ENCODE data around the gene MLXIPL.
A peak's percentile ranks its signal among the peaks of the same experiment; 100 is the strongest.
"Not testable (repeated sequence)": the region's sequence is repeated elsewhere in the genome, so short reads cannot be mapped to it uniquely, and the experiment has no call there.

MLXIPL gene

GRCh38 chr7:73586911-73587310, 37.4 kb downstream of the MLXIPL start:
- POLR2A ChIA-PET = no interaction called here
- no peak for DNase-seq (ENCODE audit: low read depth, low spot score)
- TF ChIP-seq, protein P1, sequence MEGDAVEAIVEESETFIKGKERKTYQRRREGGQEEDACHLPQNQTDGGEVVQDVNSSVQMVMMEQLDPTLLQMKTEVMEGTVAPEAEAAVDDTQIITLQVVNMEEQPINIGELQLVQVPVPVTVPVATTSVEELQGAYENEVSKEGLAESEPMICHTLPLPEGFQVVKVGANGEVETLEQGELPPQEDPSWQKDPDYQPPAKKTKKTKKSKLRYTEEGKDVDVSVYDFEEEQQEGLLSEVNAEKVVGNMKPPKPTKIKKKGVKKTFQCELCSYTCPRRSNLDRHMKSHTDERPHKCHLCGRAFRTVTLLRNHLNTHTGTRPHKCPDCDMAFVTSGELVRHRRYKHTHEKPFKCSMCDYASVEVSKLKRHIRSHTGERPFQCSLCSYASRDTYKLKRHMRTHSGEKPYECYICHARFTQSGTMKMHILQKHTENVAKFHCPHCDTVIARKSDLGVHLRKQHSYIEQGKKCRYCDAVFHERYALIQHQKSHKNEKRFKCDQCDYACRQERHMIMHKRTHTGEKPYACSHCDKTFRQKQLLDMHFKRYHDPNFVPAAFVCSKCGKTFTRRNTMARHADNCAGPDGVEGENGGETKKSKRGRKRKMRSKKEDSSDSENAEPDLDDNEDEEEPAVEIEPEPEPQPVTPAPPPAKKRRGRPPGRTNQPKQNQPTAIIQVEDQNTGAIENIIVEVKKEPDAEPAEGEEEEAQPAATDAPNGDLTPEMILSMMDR (IDR thresholded peaks at IDR 0.05; ENCODE audit: insufficient read depth, low read length, missing control alignments) = no peak
- CTCF ChIA-PET = interaction anchor here (7.7 kb wide), 1 partner anchor 18 kb away, joined by 62 read pairs; no protein-coding TSS in a partner anchor
- H3K4me3 ChIP-seq (ENCODE audit: low read depth, low read length) = no peak overlapping the region

- CTCF ChIA-PET = interaction anchor here (1.1 to 7.7 kb wide), 4 partner anchors 9 to 141 kb away, joined by 3 to 62 read pairs (median 3); no protein-coding TSS in a partner anchor
These were observed 39.1 kb downstream of the MLXIPL start for GRCh38 chr7:73585196-73585595.

GRCh38 chr7:73582664-73583202, 41.6 kb downstream of the MLXIPL start:
- TF ChIP-seq, protein P1 (IDR thresholded peaks at IDR 0.05; ENCODE audit: insufficient read depth, low read length, missing control alignments) = no peak
- DNase-seq (ENCODE audit: low read depth, low spot score) = no peak
- no peak overlapping the region for H3K4me3 ChIP-seq (ENCODE audit: low read depth, low read length)
- CTCF ChIA-PET = interaction anchor here (0.6 to 7.7 kb wide), 2 partner anchors 23 to 48 kb away, joined by 3 to 62 read pairs; no protein-coding TSS in a partner anchor
- POLR2A ChIA-PET = interaction anchor here (1.1 kb wide), 1 partner anchor 122 kb away, joined by 3 read pairs; no protein-coding TSS in a partner anchor

More at GRCh38 chr7:73585196-73585595, 39.1 kb downstream of the MLXIPL start:
- no peak overlapping the region for H3K4me3 ChIP-seq (ENCODE audit: low read depth, low read length)
- TF ChIP-seq, protein P1 (IDR thresholded peaks at IDR 0.05; ENCODE audit: insufficient read depth, low read length, missing control alignments) = no peak
- POLR2A ChIA-PET = interaction anchor here (0.6 kb wide), 1 partner anchor 19 kb away, joined by 3 read pairs; no protein-coding TSS in a partner anchor
- DNase-seq (ENCODE audit: low read depth, low spot score) = no peak

- CTCF ChIA-PET = interaction anchor here (7.7 kb wide), 1 partner anchor 24 kb away, joined by 62 read pairs; no protein-coding TSS in a partner anchor
- H3K4me3 ChIP-seq (ENCODE audit: low read depth, low read length); POLR2A ChIA-PET; DNase-seq (ENCODE audit: low read depth, low spot score): not testable (repeated sequence)
These were observed 43.3 kb downstream of the MLXIPL start for GRCh38 chr7:73581006-73581405.

- TF ChIP-seq, protein P1 (IDR thresholded peaks at IDR 0.05; ENCODE audit: insufficient read depth, low read length, missing control alignments) = peak; percentile 30
- ChIA-PET POLR2A (interaction anchor here (0.8 to 1.4 kb wide), 6 partner anchors 11 to 46 kb away, joined by 3 to 9 read pairs (median 4); partner anchors contain the start of gene BCL7B), CTCF (interaction anchor here (1.6 to 2.9 kb wide), 3 partner anchors 9 to 28 kb away, joined by 6 to 14 read pairs (median 11); no protein-coding TSS in a partner anchor)
- peak; percentile 77 for DNase-seq (ENCODE audit: low read depth, low spot score)
- H3K4me3 ChIP-seq (ENCODE audit: low read depth, low read length) = peak within 1 kb of the TSS; percentile 91
These were observed 45.8 kb downstream of the MLXIPL start, which contains the start of gene TBL2 for GRCh38 chr7:73578342-73579128. Gene TBL2, minus strand, starts transcription at chr7:73578579. Its CDS starts 30 bp downstream, at chr7:73578549.

DNA sequence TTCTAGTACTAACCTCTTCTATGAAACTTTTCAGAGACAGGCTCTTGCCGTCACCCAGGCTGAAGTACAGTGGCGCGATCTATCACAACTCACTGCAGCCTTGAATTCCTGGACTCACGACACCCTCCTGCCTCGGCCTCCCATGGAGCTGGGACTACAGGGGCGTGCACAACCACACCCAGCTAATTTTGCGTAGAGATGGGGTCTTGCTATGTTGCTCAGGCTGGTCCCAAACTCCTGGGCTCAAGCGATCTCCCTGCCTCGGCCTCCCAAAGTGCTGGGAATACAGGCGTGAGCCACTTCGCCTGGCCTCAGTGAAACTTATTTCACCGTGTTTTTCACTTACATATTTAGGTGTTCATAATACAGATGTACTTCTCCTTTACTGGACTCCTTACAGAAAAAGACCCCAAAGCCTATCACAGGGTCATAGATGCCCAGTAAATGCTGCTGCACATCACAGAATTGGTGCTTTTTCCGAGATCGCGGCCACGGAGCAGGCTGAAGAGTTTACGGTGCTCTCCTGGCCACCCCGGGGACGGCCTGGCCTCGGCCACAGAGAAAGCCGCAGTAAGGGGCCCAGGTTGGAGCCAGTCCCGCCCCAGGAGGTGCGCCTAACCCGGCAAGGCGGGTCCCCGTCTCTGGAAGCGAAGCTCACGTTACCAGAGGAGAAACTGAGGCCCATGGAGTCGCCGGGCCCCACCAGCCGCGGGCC, 46.5 kb downstream of the MLXIPL start:
- DNase-seq (ENCODE audit: low read depth, low spot score) = no peak
- TF ChIP-seq, protein P1 (IDR thresholded peaks at IDR 0.05; ENCODE audit: insufficient read depth, low read length, missing control alignments) = no peak
- peak overlapping the region; percentile 91 for H3K4me3 ChIP-seq (ENCODE audit: low read depth, low read length)
- ChIA-PET POLR2A (interaction anchor here (0.8 to 1.4 kb wide), 6 partner anchors 10 to 45 kb away, joined by 3 to 9 read pairs (median 4); partner anchors contain the start of gene BCL7B), CTCF (interaction anchor here (1.3 to 2.9 kb wide), 4 partner anchors 10 to 148 kb away, joined by 4 to 14 read pairs (median 8); no protein-coding TSS in a partner anchor)

All from AG04449 (cell line).